LNCAP (cell line): ENCODE results near the gene HNRNPM.

ENCODE experiments used
- CTCF ChIP-seq: fragments of 450-650 bp; IDR thresholded peaks from 2 replicates; pipeline ENCODE4 v1.5.1; 2017; ENCODE audit warnings: mild to moderate bottlenecking

HNRNPM gene

DNA sequence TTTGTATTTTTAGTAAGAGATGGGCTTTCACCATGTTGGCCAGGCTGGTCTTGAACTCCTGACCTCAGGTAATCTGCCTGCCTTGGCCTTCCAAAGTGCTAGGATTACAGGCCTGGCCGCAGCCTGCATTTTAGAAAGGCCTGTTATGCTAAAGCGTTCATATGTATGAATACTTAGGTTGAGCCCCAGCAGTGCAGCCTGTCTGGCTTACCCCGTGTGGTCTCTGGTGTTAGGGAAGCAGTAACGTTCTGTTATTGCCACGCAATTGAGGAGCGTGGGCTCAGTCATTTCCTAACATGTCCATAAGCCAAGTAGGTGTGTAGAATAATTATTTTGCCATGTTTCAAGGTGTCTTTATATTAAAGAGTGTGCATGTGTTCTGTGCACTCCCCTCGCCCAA is 14.3 kb downstream of the HNRNPM start:
- no peak for TF ChIP-seq CTCF

GRCh38 chr19:8459520-8460270 is 14.9 kb downstream of the HNRNPM start:
- TF ChIP-seq CTCF: no peak

GRCh38 chr19:8460516-8461298 is 15.9 kb downstream of the HNRNPM start:
- TF ChIP-seq CTCF: no peak

- TF ChIP-seq CTCF: no peak
Measured at GRCh38 chr19:8461376-8461775, 16.6 kb downstream of the HNRNPM start.

GRCh38 chr19:8461891-8462290 is 17.1 kb downstream of the HNRNPM start:
- no peak for TF ChIP-seq CTCF

DNA sequence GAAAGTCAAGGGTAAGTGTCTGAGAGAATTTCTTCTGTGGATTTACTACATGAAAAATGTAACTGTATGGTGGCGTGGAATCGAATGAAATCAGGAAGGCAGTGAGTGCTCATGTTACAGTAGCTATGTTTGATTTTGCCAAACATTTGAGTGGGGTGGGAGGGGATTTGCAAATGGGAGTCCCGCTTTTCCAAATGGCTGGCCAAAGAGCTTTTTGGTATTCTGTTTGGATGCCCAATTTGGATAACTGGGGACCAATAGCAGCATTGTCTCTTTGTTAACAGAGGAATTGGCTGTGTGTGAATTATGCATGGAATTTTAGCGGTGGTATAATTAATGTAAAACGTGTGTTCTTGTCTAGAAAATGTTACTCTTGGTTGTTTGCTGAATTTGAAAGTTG is 17.8 kb downstream of the HNRNPM start:
- no peak for TF ChIP-seq CTCF

- no peak for TF ChIP-seq CTCF
Measured at GRCh38 chr19:8463365-8463764, 18.6 kb downstream of the HNRNPM start.
